ENCODE results near the gene UVRAG.
"Not testable (repeated sequence)": the region's sequence is repeated elsewhere in the genome, so short reads cannot be mapped to it uniquely, and the experiment has no call there.

Gene UVRAG

GRCh38 chr11:76038608-76039007, 223.6 kb downstream of the UVRAG start:
- DNase-seq = no peak

- no peak for DNase-seq
Observed at GRCh38 chr11:76041208-76041607, 226.2 kb downstream of the UVRAG start.

GRCh38 chr11:76044750-76045320, 229.8 kb downstream of the UVRAG start:
- DNase-seq = no peak

GRCh38 chr11:76047231-76047630, 232.2 kb downstream of the UVRAG start:
- DNase-seq = no peak

- DNase-seq = no peak
Observed at GRCh38 chr11:76047766-76048165, 232.8 kb downstream of the UVRAG start.

GRCh38 chr11:76048763-76049162, 233.8 kb downstream of the UVRAG start:
- DNase-seq = peak; percentile 48

GRCh38 chr11:76049511-76049910, 234.5 kb downstream of the UVRAG start:
- DNase-seq = no peak

- no peak for DNase-seq
Observed at GRCh38 chr11:76051937-76052336, 236.9 kb downstream of the UVRAG start.

- DNase-seq = no peak
Observed at GRCh38 chr11:76054330-76054729, 239.3 kb downstream of the UVRAG start.

- no peak for DNase-seq
Observed at GRCh38 chr11:76056876-76057275, 241.9 kb downstream of the UVRAG start.

GRCh38 chr11:76060475-76061036, 245.5 kb downstream of the UVRAG start:
- not testable (repeated sequence) for DNase-seq

GRCh38 chr11:76062733-76063132, 247.7 kb downstream of the UVRAG start:
- DNase-seq = no peak

GRCh38 chr11:76064192-76064591, 249.2 kb downstream of the UVRAG start:
- DNase-seq = no peak

- DNase-seq = no peak
Observed at GRCh38 chr11:76067099-76067498, 252.1 kb downstream of the UVRAG start.

GRCh38 chr11:76069001-76069400, 254.0 kb downstream of the UVRAG start:
- no peak for DNase-seq

GRCh38 chr11:76071090-76071489, 256.1 kb downstream of the UVRAG start:
- DNase-seq = no peak

- no peak for DNase-seq
Observed at GRCh38 chr11:76073724-76074123, 258.7 kb downstream of the UVRAG start.

- DNase-seq = no peak
Observed at GRCh38 chr11:76074148-76075095, 259.4 kb downstream of the UVRAG start.

- no peak for DNase-seq
Observed at GRCh38 chr11:76075716-76076115, 260.7 kb downstream of the UVRAG start.

- DNase-seq = not testable (repeated sequence)
Observed at GRCh38 chr11:76076253-76076652, 261.2 kb downstream of the UVRAG start.

GRCh38 chr11:76076749-76077148, 261.7 kb downstream of the UVRAG start:
- DNase-seq = no peak

GRCh38 chr11:76077575-76078150, 262.7 kb downstream of the UVRAG start:
- no peak for DNase-seq

GRCh38 chr11:76081084-76081483, 266.1 kb downstream of the UVRAG start:
- not testable (repeated sequence) for DNase-seq

Measured in COR-L47 (cell line).